Measurements from ENCODE around the gene ZSCAN10. TPM values are rescaled to one million over a fixed set of nuclear protein-coding genes. Genes with fewer than 3 reads are reported as not detected.

ZSCAN10 gene
- total and polyA plus RNA-seq, 2 of the 13 experiments (the other 11 are each of a cell fraction or from before 2014, with no cell fraction given), result not detected

DNA sequence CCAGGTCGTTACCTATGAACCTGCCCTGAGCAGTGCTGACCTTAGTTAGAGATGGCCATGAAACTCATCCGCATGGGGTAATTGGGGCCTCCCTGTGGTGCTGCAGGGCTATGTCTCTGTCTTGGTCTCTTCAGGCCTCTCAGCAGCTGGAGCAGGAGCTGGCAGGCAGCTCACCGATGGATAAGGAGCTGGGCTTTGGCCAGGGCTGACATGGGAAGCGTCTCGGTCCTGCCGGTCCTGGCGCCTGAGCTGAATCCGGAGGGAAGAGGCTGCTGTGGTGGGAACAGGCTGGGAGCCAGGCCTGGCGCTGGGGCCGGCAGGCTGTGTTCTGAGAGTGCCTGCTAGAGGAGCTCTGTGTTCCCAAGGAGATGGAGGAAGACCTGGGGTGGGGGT lies 23.6 kb downstream of the ZSCAN10 start:
- intact Hi-C loops (cut with micrococcal nuclease; ENCODE audit: unreplicated experiment) (no loop called here), in situ Hi-C loops (cut with HindIII; ENCODE audit: extremely low pct_ligation_motif_present, low pct_unique_long_range_greater_than_20kb) (no loop called here)
- peaks cover 9% of the 10 kb centered on the region for H3K4me1 ChIP-seq (ENCODE audit: insufficient read depth, low read length)
- no peak overlapping the region for H2AFZ ChIP-seq (ENCODE audit: low read length)
- no peak overlapping the region; the same call in 1 of the 2 replicates for H3K4me2 ChIP-seq (ENCODE audit: low read depth, low read length)
- H3K79me2 ChIP-seq (ENCODE audit: insufficient read depth, low read length), result no peaks in the 10 kb centered on the region
- ChIA-PET CTCF (ENCODE audit: low intra/inter-chr PET ratio, low total read pairs) (no interaction called here), POLR2A (interaction anchor here (3.0 to 3.8 kb wide), 2 partner anchors 10 to 12 kb away, joined by 8 to 20 read pairs; partner anchors contain the start of gene IL32)
- no peaks in the 10 kb centered on the region for H4K20me1 ChIP-seq (ENCODE audit: insufficient read depth, low read length)
- FAIRE-seq (no peak), ATAC-seq (peak; percentile 35), DNase-seq (ENCODE audit: low spot score) (no peak)
- no TSS peak for BruUV-seq (replicated peaks)
- no peak overlapping the region for H3K9ac ChIP-seq (ENCODE audit: insufficient read depth, low read depth, low read length)
- TF ChIP-seq ZNF225 (CRISPR knock-in tag; IDR thresholded peaks at IDR 0.05) (no peak), NFYC (CRISPR knock-in tag; IDR thresholded peaks at IDR 0.05) (no peak), NFATC3 (CRISPR knock-in tag; IDR thresholded peaks at IDR 0.05) (no peak), ZBTB8A (CRISPR knock-in tag; IDR thresholded peaks at IDR 0.05; ENCODE audit: borderline replicate concordance, low read depth) (no peak), REL (CRISPR knock-in tag; conservative IDR thresholded peaks at IDR 0.05) (no peak), HMGA1 (CRISPR knock-in tag; conservative IDR thresholded peaks at IDR 0.05) (no peak)
- TF ChIP-seq, protein P1, sequence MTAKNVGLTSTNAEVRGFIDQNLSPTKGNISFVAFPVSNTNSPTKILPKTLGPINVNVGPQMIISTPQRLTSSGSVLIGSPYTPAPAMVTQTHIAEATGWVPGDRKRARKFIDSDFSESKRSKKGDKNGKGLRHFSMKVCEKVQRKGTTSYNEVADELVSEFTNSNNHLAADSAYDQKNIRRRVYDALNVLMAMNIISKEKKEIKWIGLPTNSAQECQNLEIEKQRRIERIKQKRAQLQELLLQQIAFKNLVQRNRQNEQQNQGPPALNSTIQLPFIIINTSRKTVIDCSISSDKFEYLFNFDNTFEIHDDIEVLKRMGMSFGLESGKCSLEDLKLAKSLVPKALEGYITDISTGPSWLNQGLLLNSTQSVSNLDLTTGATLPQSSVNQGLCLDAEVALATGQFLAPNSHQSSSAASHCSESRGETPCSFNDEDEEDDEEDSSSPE (CRISPR knock-in tag; IDR thresholded peaks at IDR 0.05), result no peak
- no peaks in the 10 kb centered on the region for H3K9me3 ChIP-seq (ENCODE audit: low read length)
- no peak overlapping the region for H3K4me3 ChIP-seq (replicated peaks in 1 of 3; ENCODE audit: insufficient read depth in 1 of 3, low read depth in 2 of 3, low read length in 3 of 3)
- H3K36me3 ChIP-seq (replicated peaks in 1 of 2; ENCODE audit: control insufficient read depth in 1 of 2, insufficient read depth in 2 of 2, low read length in 2 of 2), result no peaks in the 10 kb centered on the region
- peaks cover 2 to 18% of the 10 kb centered on the region in 2 experiments; a peak in 3 of 5 replicates for H3K27me3 ChIP-seq (ENCODE audit: control insufficient read depth in 1 of 2, insufficient read depth in 2 of 2, low read length in 2 of 2)
- no peak overlapping the region for H3K27ac ChIP-seq (ENCODE audit: extremely low read length, insufficient read depth, low read length)
- 32% methylated on average over 8 of the region's 10 CpGs for WGBS (ENCODE audit: low lambda C conversion rate)
